HEK293T (cell line): ENCODE measurements around the gene ZNF574.

ENCODE experiments used
- BHLHE40 ChIP-seq: fragments of 450-650 bp; IDR thresholded peaks from 2 replicates; pipeline ENCODE4 v1.6.1; 2016; ENCODE audit warnings: mild to moderate bottlenecking, moderate library complexity, borderline replicate concordance
- ELF4 ChIP-seq: fragments of 450-650 bp; IDR thresholded peaks from 2 replicates; pipeline ENCODE4 v1.6.1; 2017; ENCODE audit warnings: antibody characterized with exemption
- FOXM1 ChIP-seq: fragments of 450-650 bp; IDR thresholded peaks from 2 replicates; pipeline ENCODE4 v1.6.1; 2017; ENCODE audit warnings: mild to moderate bottlenecking, borderline replicate concordance
- SUZ12 ChIP-seq: fragments of 450-650 bp; IDR thresholded peaks from 2 replicates; pipeline ENCODE4 v1.6.1; 2016; ENCODE audit warnings: mild to moderate bottlenecking
- ZNF384 ChIP-seq: fragments of 450-650 bp; IDR thresholded peaks from 2 replicates; pipeline ENCODE4 v1.6.1; 2016

DNA sequence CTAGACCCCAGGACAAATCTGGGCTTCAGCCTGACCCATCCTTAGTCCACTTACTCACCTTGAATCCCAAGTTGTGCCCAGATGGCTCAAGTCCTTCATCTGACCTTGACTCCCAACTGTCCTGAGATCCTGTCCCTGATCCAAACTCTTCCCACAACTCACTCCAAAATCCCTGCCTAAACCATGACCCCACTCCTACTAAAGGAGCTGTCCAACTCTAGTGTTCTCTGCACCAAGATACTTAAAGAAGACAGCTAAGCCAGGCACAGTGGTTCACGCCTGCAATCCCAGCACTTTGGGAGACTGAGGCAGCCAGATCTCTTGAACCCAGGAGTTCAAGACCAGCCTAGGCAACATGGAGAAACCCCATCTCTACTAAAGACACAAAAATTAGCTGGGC lies 47.8 kb downstream of the ZNF574 start:
- TF ChIP-seq SUZ12, result no peak
- TF ChIP-seq ZNF384, result no peak
- no peak for TF ChIP-seq ELF4
- no peak for TF ChIP-seq BHLHE40
- TF ChIP-seq FOXM1, result no peak
